ENCODE data around the gene FLOT2. TPM values are rescaled to one million over a fixed set of nuclear protein-coding genes. Genes with fewer than 3 reads are reported as not detected.

FLOT2 gene
- total RNA-seq, 1 experiment from 2014 or later = 98.1 TPM

DNA sequence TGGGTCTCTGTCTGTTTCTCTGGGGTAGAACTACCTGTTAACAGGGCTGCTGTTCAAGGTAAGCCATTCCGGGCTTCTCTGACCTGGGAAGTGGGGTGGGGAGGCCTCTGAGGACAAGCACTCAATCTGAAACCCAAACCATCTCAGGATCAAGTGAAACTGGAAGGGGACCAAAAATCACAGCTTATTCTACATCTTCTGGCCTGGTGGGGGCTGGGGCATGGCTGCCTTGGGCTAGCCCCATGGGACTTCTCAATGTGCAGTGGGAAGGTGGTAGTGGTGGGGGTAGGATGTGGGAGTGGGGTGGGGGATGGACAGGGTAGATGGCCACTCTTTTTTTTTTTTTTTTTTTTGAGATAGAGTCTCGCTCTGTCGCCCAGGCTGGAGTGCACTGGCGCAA, 5.5 kb downstream of the FLOT2 start:
- intact Hi-C loops (cut with micrococcal nuclease) = no loop called here
- RAD21 ChIA-PET (ENCODE audit: low non-redundant PET in 1 of 2, low total read pairs in 2 of 2, uncharacterized antibody in 2 of 2, unreplicated experiment in 2 of 2) = no interaction called here

More for the DNA sequence above, 5.5 kb downstream of the FLOT2 start:
- TF ChIP-seq RAD21 (IDR thresholded peaks at IDR 0.05; ENCODE audit: low read depth) = no peak
- TF ChIP-seq SP1 (IDR thresholded peaks at IDR 0.05; ENCODE audit: low read depth) = no peak
- no peak for TF ChIP-seq CEBPB (IDR thresholded peaks at IDR 0.05; ENCODE audit: low read depth)
- TF ChIP-seq POLR2AphosphoS5 (IDR thresholded peaks at IDR 0.05; ENCODE audit: low read depth, low read length) = no peak
- no peak for TF ChIP-seq POLR2A (IDR thresholded peaks at IDR 0.05; ENCODE audit: borderline replicate concordance, extremely low read depth, insufficient read depth, insufficient read length)
- no peak for TF ChIP-seq FOSL1 (IDR thresholded peaks at IDR 0.05; ENCODE audit: low read depth)
- TF ChIP-seq EZH2 (IDR thresholded peaks at IDR 0.05) = no peak
- TF ChIP-seq EZH2phosphoT487 (IDR thresholded peaks at IDR 0.05; ENCODE audit: borderline replicate concordance) = no peak
- TF ChIP-seq ZFX (IDR thresholded peaks at IDR 0.05) = no peak
- TF ChIP-seq JUND (IDR thresholded peaks at IDR 0.05) = no peak
- no peak for TF ChIP-seq YY1 (IDR thresholded peaks at IDR 0.05; ENCODE audit: extremely low read depth, insufficient replicate concordance, low read depth, low read length)
- TF ChIP-seq, protein P1, sequence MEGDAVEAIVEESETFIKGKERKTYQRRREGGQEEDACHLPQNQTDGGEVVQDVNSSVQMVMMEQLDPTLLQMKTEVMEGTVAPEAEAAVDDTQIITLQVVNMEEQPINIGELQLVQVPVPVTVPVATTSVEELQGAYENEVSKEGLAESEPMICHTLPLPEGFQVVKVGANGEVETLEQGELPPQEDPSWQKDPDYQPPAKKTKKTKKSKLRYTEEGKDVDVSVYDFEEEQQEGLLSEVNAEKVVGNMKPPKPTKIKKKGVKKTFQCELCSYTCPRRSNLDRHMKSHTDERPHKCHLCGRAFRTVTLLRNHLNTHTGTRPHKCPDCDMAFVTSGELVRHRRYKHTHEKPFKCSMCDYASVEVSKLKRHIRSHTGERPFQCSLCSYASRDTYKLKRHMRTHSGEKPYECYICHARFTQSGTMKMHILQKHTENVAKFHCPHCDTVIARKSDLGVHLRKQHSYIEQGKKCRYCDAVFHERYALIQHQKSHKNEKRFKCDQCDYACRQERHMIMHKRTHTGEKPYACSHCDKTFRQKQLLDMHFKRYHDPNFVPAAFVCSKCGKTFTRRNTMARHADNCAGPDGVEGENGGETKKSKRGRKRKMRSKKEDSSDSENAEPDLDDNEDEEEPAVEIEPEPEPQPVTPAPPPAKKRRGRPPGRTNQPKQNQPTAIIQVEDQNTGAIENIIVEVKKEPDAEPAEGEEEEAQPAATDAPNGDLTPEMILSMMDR (IDR thresholded peaks at IDR 0.05 in 2 of 3, conservative IDR thresholded peaks at IDR 0.05 in 1 of 3; ENCODE audit: borderline replicate concordance in 1 of 3, insufficient read depth in 1 of 3, low read depth in 2 of 3, low read length in 2 of 3) = no peak
- TF ChIP-seq, protein P2, sequence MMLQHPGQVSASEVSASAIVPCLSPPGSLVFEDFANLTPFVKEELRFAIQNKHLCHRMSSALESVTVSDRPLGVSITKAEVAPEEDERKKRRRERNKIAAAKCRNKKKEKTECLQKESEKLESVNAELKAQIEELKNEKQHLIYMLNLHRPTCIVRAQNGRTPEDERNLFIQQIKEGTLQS (IDR thresholded peaks at IDR 0.05) = no peak
- TF ChIP-seq ELF1 (IDR thresholded peaks at IDR 0.05; ENCODE audit: borderline replicate concordance, low read depth) = no peak
- no peak for TF ChIP-seq SRF (IDR thresholded peaks at IDR 0.05; ENCODE audit: low read depth)
- no peak for TF ChIP-seq EGR1 (IDR thresholded peaks at IDR 0.05; ENCODE audit: low read depth)
- no peaks in the 10 kb centered on the region for H3K9me2 ChIP-seq (ENCODE audit: insufficient read depth)
- no peaks in the 10 kb centered on the region for H3K27me3 ChIP-seq (ENCODE audit: insufficient read depth, low read length)
- H3K4me2 ChIP-seq (ENCODE audit: low read length) = no peak overlapping the region
- H3K9ac ChIP-seq (ENCODE audit: low read length) = no peak overlapping the region
- ATAC-seq (no peak), DNase-seq (ENCODE audit: low read depth, low spot score) (no peak)
- peaks cover 21% of the 10 kb centered on the region for H3K79me2 ChIP-seq (ENCODE audit: insufficient read depth, low read length)
- no peaks in the 10 kb centered on the region for H3K36me3 ChIP-seq (ENCODE audit: control insufficient read depth in 1 of 2, insufficient read depth in 2 of 2, low read length in 2 of 2)
- no peak overlapping the region for H3K4me3 ChIP-seq (replicated peaks in 1 of 2; ENCODE audit: low read depth in 1 of 2, low read length in 2 of 2)
- ChIA-PET POLR2A (interaction anchor here (1.5 kb wide), 1 partner anchor 172 kb away, joined by 3 read pairs; the partner anchor contains the start of gene RPL23A), CTCF (no interaction called here)
- no peak overlapping the region for H3K27ac ChIP-seq (ENCODE audit: low read depth, low read length)
- H2AFZ ChIP-seq (ENCODE audit: low read depth, low read length, poor library complexity, severe bottlenecking) = no peak overlapping the region
- BruUV-seq (replicated peaks) = no TSS peak
- H3K4me1 ChIP-seq (ENCODE audit: control insufficient read depth in 1 of 2, insufficient read depth in 2 of 2, low read length in 2 of 2) = peaks cover 14 to 20% of the 10 kb centered on the region in 2 experiments; a peak in 3 of 4 replicates
- H3K9me3 ChIP-seq (ENCODE audit: control insufficient read depth in 1 of 2, insufficient read depth in 1 of 2, low read depth in 1 of 2, low read length in 2 of 2) = no peaks in the 10 kb centered on the region
- no peaks in the 10 kb centered on the region for H4K20me1 ChIP-seq (ENCODE audit: insufficient read depth)

Data from HCT116 (cell line).